Non-pigmented ciliary epithelial cell (primary cell): ENCODE data around the gene MYO1H.
"Not testable (repeated sequence)": the region's sequence is repeated elsewhere in the genome, so short reads cannot be mapped to it uniquely, and the experiment has no call there.

Source experiments
- DNase-seq: peaks from one replicate; pipeline ENCODE4 v3.0.0-alpha.2; 2010; ENCODE audit warnings: low read depth

MYO1H gene

GRCh38 chr12:109347589-109347988 lies at the start of gene MYO1H:
Gene MYO1H (plus strand): TSS chr12:109347900. CDS start chr12:109347961, 61 bp downstream.
- no peak for DNase-seq

GRCh38 chr12:109299849-109300248 lies 47.9 kb upstream of the MYO1H start:
- DNase-seq = no peak

- no peak for DNase-seq
Measured at GRCh38 chr12:109301643-109302168, 46.0 kb upstream of the MYO1H start.

GRCh38 chr12:109302358-109302757 lies 45.3 kb upstream of the MYO1H start:
- no peak for DNase-seq

GRCh38 chr12:109302770-109303169 lies 44.9 kb upstream of the MYO1H start:
- DNase-seq = no peak

- DNase-seq = no peak
Measured at GRCh38 chr12:109304485-109304884, 43.2 kb upstream of the MYO1H start.

GRCh38 chr12:109305547-109305946 lies 42.2 kb upstream of the MYO1H start:
- DNase-seq = no peak

GRCh38 chr12:109307051-109307450 lies 40.6 kb upstream of the MYO1H start:
- no peak for DNase-seq

GRCh38 chr12:109308534-109309380 lies 38.9 kb upstream of the MYO1H start, which contains the start of gene FOXN4:
Gene FOXN4 (minus strand): TSS chr12:109309284. CDS start chr12:109308321, 963 bp downstream.
- DNase-seq = no peak

GRCh38 chr12:109309381-109310246 lies 38.1 kb upstream of the MYO1H start:
- DNase-seq = no peak

- no peak for DNase-seq
Measured at GRCh38 chr12:109310247-109311125, 37.2 kb upstream of the MYO1H start.

GRCh38 chr12:109321294-109321693 lies 26.4 kb upstream of the MYO1H start:
- not testable (repeated sequence) for DNase-seq

GRCh38 chr12:109329003-109329402 lies 18.7 kb upstream of the MYO1H start:
- no peak for DNase-seq

GRCh38 chr12:109329686-109330085 lies 18.0 kb upstream of the MYO1H start:
- DNase-seq = no peak

GRCh38 chr12:109330282-109331230 lies 17.1 kb upstream of the MYO1H start:
- DNase-seq = no peak

GRCh38 chr12:109331301-109331952 lies 16.3 kb upstream of the MYO1H start:
- DNase-seq = no peak

- no peak for DNase-seq
Measured at GRCh38 chr12:109334887-109335286, 12.8 kb upstream of the MYO1H start.

- no peak for DNase-seq
Measured at GRCh38 chr12:109336593-109336992, 11.1 kb upstream of the MYO1H start.

GRCh38 chr12:109343677-109344076 lies 4.0 kb upstream of the MYO1H start:
- no peak for DNase-seq

- DNase-seq = no peak
Measured at GRCh38 chr12:109345428-109345827, 2.3 kb upstream of the MYO1H start.
